OCI-LY1 (cell line): ENCODE results near the gene TMEM174.
"Not testable (repeated sequence)": the region's sequence is repeated elsewhere in the genome, so short reads cannot be mapped to it uniquely, and the experiment has no call there.

ENCODE experiments used
- H2AFZ ChIP-seq: fragments of 200-600 bp; sonication (generic), shearing (Covaris generic); 2 replicates; pipeline ENCODE4 v1.6.0; 2014; ENCODE audit warnings: antibody characterized with exemption, mild to moderate bottlenecking, low read length
- H3F3A ChIP-seq: fragments of 200-600 bp; sonication (generic), shearing (Covaris generic); 2 replicates; pipeline ENCODE4 v1.6.0; 2014; ENCODE audit warnings: mild to moderate bottlenecking, antibody characterized with exemption, low read length, moderate library complexity; ENCODE audit not compliant: insufficient read depth
- H3K27ac ChIP-seq: fragments of 200-600 bp; sonication (generic); 2 replicates; pipeline ENCODE4 v1.5.1; 2014; ENCODE audit warnings: low read length, mixed run types, mild to moderate bottlenecking, low read depth; ENCODE audit not compliant: poor library complexity, severe bottlenecking
- H3K27me3 ChIP-seq: fragments of 200-600 bp; sonication (generic); 2 replicates; pipeline ENCODE4 v1.6.0; 2014; ENCODE audit warnings: antibody characterized with exemption, mild to moderate bottlenecking, low read length, moderate library complexity; ENCODE audit not compliant: insufficient read depth
- H3K36me3 ChIP-seq: fragments of 200-600 bp; sonication (generic); 2 replicates; pipeline ENCODE4 v1.6.1; 2014; ENCODE audit warnings: mild to moderate bottlenecking, antibody characterized with exemption, low read length, moderate library complexity, mixed read lengths; ENCODE audit not compliant: insufficient read depth
- H3K4me1 ChIP-seq: fragments of 200-600 bp; sonication (generic); 2 replicates; pipeline ENCODE4 v1.5.1; 2014; ENCODE audit warnings: mild to moderate bottlenecking, low read length, moderate library complexity; ENCODE audit not compliant: insufficient read depth, severe bottlenecking
- H3K4me2 ChIP-seq: fragments of 200-600 bp; sonication (generic), shearing (Covaris generic); 2 replicates; pipeline ENCODE4 v1.6.1; 2014; ENCODE audit warnings: low read length
- H3K4me3 ChIP-seq: fragments of 200-600 bp; sonication (generic); 2 replicates; pipeline ENCODE4 v1.5.1; 2014; ENCODE audit warnings: low read length, low read depth, mild to moderate bottlenecking, mixed read lengths; ENCODE audit not compliant: poor library complexity, severe bottlenecking
- H3K79me2 ChIP-seq: fragments of 200-600 bp; shearing (Covaris generic); 2 replicates; pipeline ENCODE4 v1.6.1; 2016; ENCODE audit warnings: mixed run types, low read length, mixed read lengths; ENCODE audit not compliant: insufficient read depth
- H3K9ac ChIP-seq: fragments of 200-600 bp; sonication (generic), shearing (Covaris generic); 2 replicates; pipeline ENCODE4 v1.6.1; 2014; ENCODE audit warnings: mild to moderate bottlenecking, low read length, mixed read lengths
- H3K9me2 ChIP-seq: fragments of 200-600 bp; sonication (generic), shearing (Covaris generic); 2 replicates; pipeline ENCODE4 v1.6.1; 2014; ENCODE audit warnings: low read depth, mild to moderate bottlenecking, low read length, mixed read lengths
- H3K9me3 ChIP-seq: fragments of 200-600 bp; shearing (Covaris generic); 2 replicates; pipeline ENCODE4 v1.6.1; 2014; ENCODE audit warnings: low read length, mixed read lengths
- H4K20me1 ChIP-seq: fragments of 200-600 bp; sonication (generic), shearing (Covaris generic); 2 replicates; pipeline ENCODE4 v1.6.0; 2016; ENCODE audit warnings: mild to moderate bottlenecking, low read length; ENCODE audit not compliant: insufficient read depth
- CTCF ChIP-seq: fragments of 200-600 bp; sonication (generic), shearing (Covaris generic); IDR thresholded peaks from 2 replicates; pipeline ENCODE4 v1.5.1; 2017; ENCODE audit warnings: mild to moderate bottlenecking, antibody characterized with exemption, low read length, moderate library complexity, mixed read lengths
- EZH2 ChIP-seq: fragments of 200-600 bp; sonication (generic), shearing (Covaris generic); IDR thresholded peaks from 2 replicates; pipeline ENCODE4 v1.8.0; 2017; ENCODE audit warnings: borderline replicate concordance, mixed run types, mild to moderate bottlenecking, antibody characterized with exemption, low read length, moderate library complexity, mixed read lengths

Gene TMEM174

GRCh38 chr5:73215891-73216610, 43.1 kb downstream of the TMEM174 start:
- TF ChIP-seq EZH2 (no peak), CTCF (no peak)
- H3K4me2 ChIP-seq: no peak overlapping the region

GRCh38 chr5:73218552-73219171, 45.7 kb downstream of the TMEM174 start:
- TF ChIP-seq CTCF: peak; percentile 41; the same call in 1 of the 2 replicates
- TF ChIP-seq EZH2: no peak
- Histone ChIP-seq H3K9ac (no peak overlapping the region), H3K27me3 (no peaks in the 10 kb centered on the region), H3F3A (no peaks in the 10 kb centered on the region), H3K79me2 (no peaks in the 10 kb centered on the region), H3K4me2 (no peak overlapping the region), H3K27ac (no peak overlapping the region), H3K4me3 (no peak overlapping the region), H3K4me1 (no peaks in the 10 kb centered on the region), H3K9me2 (no peaks in the 10 kb centered on the region), H3K9me3 (no peaks in the 10 kb centered on the region), H4K20me1 (no peaks in the 10 kb centered on the region), H3K36me3 (no peaks in the 10 kb centered on the region), H2AFZ (no peak overlapping the region)

More at GRCh38 chr5:73215891-73216610, 43.1 kb downstream of the TMEM174 start:
- no peak overlapping the region for H3K4me3 ChIP-seq
- H3K27me3 ChIP-seq: no peaks in the 10 kb centered on the region
- no peaks in the 10 kb centered on the region for H3K9me3 ChIP-seq
- no peaks in the 10 kb centered on the region for H3K79me2 ChIP-seq
- H3F3A ChIP-seq: no peaks in the 10 kb centered on the region
- H3K27ac ChIP-seq: no peak overlapping the region
- no peaks in the 10 kb centered on the region for H3K4me1 ChIP-seq
- H2AFZ ChIP-seq: no peak overlapping the region
- no peaks in the 10 kb centered on the region for H3K9me2 ChIP-seq
- no peaks in the 10 kb centered on the region for H4K20me1 ChIP-seq
- H3K9ac ChIP-seq: no peak overlapping the region
- H3K36me3 ChIP-seq: no peaks in the 10 kb centered on the region

- H2AFZ ChIP-seq, H3K79me2 ChIP-seq, H3K9ac ChIP-seq, H3K4me3 ChIP-seq, H3K27ac ChIP-seq, H3K27me3 ChIP-seq, H3K9me2 ChIP-seq, H3K36me3 ChIP-seq, H3F3A ChIP-seq, H3K4me1 ChIP-seq, H4K20me1 ChIP-seq, H3K9me3 ChIP-seq, H3K4me2 ChIP-seq: not testable (repeated sequence)
These were observed 46.3 kb downstream of the TMEM174 start for GRCh38 chr5:73219336-73219735.
